Thyroid gland (tissue), 4 donors: Measurements from ENCODE around the gene CSTF1. TPM values are rescaled to one million over a fixed set of nuclear protein-coding genes. Genes with fewer than 3 reads are reported as not detected.

ENCODE experiments used
- DNase-seq, 2 donors: peaks; one replicate each; pipeline ENCODE4 v3.0.0-alpha.2; 2019
- H3K27ac ChIP-seq, 3 donors: fragments of 200-600 bp; sonication (generic); 1 replicate in 2 of 3; 2 replicates in 1 of 3; pipeline ENCODE4 v1.5.1; 2016 to 2019; ENCODE audit warnings: mild to moderate bottlenecking in 1 of 3, moderate library complexity in 1 of 3
- H3K27me3 ChIP-seq: fragments of 200-600 bp; sonication (generic); one replicate; pipeline ENCODE4 v1.5.1; 2019
- H3K36me3 ChIP-seq, 2 donors: fragments of 200-600 bp; sonication (generic); one replicate each; pipeline ENCODE4 v1.5.1; 2016 to 2019
- H3K4me1 ChIP-seq, 2 donors: fragments of 200-600 bp; sonication (generic); one replicate each; pipeline ENCODE4 v1.5.1; 2017 to 2019
- H3K4me3 ChIP-seq, 3 donors: fragments of 200-600 bp; sonication (generic); replicated peaks in 1 of 3; 1 replicate in 2 of 3; 2 replicates in 1 of 3; pipeline ENCODE4 v1.5.1; 2016; ENCODE audit warnings: mild to moderate bottlenecking in 1 of 3
- H3K9me3 ChIP-seq: fragments of 200-600 bp; sonication (generic); one replicate; pipeline ENCODE4 v1.5.1; 2017
- POLR2A ChIP-seq, 2 donors: fragments of 450-650 bp; IDR thresholded peaks; one replicate each; pipeline ENCODE4 v1.6.1; 2017; ENCODE audit warnings: antibody characterized with exemption in 2 of 2, mild to moderate bottlenecking in 2 of 2, moderate library complexity in 1 of 2
- WGBS, 2 donors: methylation state at CpG; one replicate each; pipeline ENCODE4 v1.1.5; 2017; 5-methylcytosine and 5-hydroxymethylcytosine counted together
- intact Hi-C: fragments of 100-400 bp; cut with DNase I; formaldehyde crosslinking; loops from one replicate; pipeline ENCODE4 v1.15.1; 2023
- total RNA-seq, 4 donors: library from RNA; depleted of rRNA; stranded (reverse); fragments of >200 nt; gene quantifications; one replicate each; pipeline ENCODE4 v1.2.3, GENCODE V29; 2016
- TF ChIP-seq, protein P1 (sequence below), 6 experiments: fragments of 200-600 bp in 3 of 6; fragments of 450-650 bp in 3 of 6; sonication (generic) in 3 of 6; IDR thresholded peaks; one replicate each; pipeline ENCODE4 v1.5.1; 2016 to 2019; ENCODE audit warnings: antibody characterized with exemption in 6 of 6, mild to moderate bottlenecking in 2 of 6, inconsistent platforms in 1 of 6, moderate library complexity in 1 of 6

CSTF1 gene
- total RNA-seq, 4 donors from 2014 or later: 26.9 to 36.8 (median 32.6) TPM

DNA sequence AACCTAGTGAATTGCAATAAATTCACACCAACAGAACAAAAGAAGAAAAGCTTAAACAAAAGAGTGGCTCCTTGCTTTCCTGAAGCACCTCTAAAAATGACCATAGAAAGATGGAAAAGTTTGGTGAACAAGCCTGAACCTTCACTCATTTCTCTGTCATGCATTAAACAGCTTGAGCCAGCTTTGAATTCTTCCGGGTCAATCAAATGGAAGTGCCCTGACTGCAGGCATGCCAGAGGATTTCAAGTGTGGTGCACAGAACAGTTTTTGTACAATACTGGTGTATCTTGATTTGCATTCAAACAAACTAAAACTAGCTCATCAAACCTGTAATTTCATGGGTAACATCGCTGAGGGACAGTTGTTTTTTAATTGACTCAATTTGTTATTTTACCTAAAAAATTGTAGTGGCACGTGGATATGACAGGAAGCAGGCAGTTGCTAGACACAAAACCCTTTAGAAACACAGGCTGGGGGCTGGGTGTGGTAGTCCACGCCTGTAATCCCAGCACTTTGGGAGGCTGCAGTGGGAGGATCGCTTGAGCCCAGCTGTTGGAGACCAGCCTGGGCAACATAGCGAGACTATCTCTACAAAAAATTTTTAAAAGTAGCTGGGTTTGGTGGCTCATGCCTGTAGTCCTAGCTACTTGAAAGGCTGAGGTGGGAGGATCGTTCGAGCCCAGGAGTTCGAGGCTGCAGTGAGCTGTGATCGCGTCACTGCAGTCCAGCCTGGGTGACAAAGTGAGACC is 28.7 kb downstream of the CSTF1 start:
- Histone ChIP-seq H3K4me3 (no peak overlapping the region), H3K27me3 (no peaks in the 10 kb centered on the region), H3K9me3 (no peaks in the 10 kb centered on the region), H3K4me1 (no peaks in the 10 kb centered on the region), H3K27ac (no peak overlapping the region), H3K36me3 (no peaks in the 10 kb centered on the region)
- DNase-seq: no peak
- 77 to 82% methylated on average over 11 of the region's 11 CpGs for WGBS, 2 donors
- no peak for TF ChIP-seq POLR2A (IDR thresholded peaks at IDR 0.05)
- TF ChIP-seq, protein P1, sequence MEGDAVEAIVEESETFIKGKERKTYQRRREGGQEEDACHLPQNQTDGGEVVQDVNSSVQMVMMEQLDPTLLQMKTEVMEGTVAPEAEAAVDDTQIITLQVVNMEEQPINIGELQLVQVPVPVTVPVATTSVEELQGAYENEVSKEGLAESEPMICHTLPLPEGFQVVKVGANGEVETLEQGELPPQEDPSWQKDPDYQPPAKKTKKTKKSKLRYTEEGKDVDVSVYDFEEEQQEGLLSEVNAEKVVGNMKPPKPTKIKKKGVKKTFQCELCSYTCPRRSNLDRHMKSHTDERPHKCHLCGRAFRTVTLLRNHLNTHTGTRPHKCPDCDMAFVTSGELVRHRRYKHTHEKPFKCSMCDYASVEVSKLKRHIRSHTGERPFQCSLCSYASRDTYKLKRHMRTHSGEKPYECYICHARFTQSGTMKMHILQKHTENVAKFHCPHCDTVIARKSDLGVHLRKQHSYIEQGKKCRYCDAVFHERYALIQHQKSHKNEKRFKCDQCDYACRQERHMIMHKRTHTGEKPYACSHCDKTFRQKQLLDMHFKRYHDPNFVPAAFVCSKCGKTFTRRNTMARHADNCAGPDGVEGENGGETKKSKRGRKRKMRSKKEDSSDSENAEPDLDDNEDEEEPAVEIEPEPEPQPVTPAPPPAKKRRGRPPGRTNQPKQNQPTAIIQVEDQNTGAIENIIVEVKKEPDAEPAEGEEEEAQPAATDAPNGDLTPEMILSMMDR (IDR thresholded peaks at IDR 0.05): no peak
- intact Hi-C loops: no loop called here

DNA sequence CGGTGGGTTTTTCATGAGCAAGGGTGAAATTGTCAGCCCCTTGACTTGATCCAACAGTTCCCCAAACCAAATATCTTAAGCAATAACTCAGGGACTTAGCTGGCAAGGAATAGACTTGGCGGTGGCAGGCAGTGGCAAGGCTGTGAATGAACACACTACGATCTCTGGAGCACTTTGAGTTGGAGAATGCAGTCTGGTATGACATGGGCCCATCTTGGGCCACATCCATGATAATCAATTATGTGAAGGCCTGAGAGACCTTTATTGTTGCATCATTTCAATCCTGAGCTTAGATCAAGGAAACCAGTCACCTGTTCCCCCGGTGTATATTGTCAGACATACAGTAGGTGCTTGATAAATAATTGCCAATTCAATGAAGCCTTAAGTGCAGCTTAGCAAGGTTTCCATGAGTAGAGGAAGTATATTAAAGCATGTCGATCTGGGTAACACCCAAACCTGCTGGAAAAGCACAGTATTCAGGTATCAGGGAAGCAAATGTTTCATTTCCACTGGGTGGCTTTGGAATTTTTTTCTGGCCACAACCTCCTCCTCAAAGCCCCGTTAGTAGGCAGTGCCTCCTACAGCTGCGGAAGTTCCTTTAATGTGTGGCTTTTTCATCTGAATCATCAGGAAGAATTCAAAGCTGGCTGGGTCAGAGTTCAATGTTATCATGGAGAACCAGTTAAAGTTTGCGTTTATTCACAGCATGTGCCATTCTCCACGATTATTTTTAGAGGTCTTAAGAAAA is 29.8 kb downstream of the CSTF1 start:
- DNase-seq: no peak
- H3K27me3 ChIP-seq: no peaks in the 10 kb centered on the region
- no peak overlapping the region for H3K4me3 ChIP-seq
- H3K27ac ChIP-seq: no peak overlapping the region
- H3K36me3 ChIP-seq: no peaks in the 10 kb centered on the region
- intact Hi-C loops: no loop called here
- TF ChIP-seq POLR2A (IDR thresholded peaks at IDR 0.05): no peak
- TF ChIP-seq, protein P1 (IDR thresholded peaks at IDR 0.05): no peak
- H3K9me3 ChIP-seq: no peaks in the 10 kb centered on the region
- WGBS, 2 donors: 61 to 67% methylated on average over 9 of the region's 9 CpGs
- no peaks in the 10 kb centered on the region for H3K4me1 ChIP-seq

DNA sequence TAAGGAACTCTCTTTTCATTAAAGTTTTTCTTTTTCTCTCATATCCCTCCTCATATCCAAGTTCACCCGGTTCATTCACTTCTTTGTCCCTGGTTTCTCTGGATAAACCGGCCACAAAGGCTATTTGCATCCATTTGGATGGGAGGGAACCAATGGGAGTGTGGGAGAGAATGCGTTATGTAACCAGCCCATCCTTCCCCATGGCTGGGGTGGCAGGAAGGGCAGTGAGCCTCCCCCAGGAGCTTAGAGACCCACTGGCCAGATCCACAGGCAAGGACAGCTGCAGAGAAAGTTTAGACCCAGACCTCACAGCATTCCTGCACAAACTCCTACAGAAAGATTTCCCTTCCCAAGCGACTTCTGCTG is 30.4 kb downstream of the CSTF1 start:
- WGBS, 2 donors: 48 to 51% methylated on average over 4 of the region's 4 CpGs
- Histone ChIP-seq H3K4me3 (no peak overlapping the region), H3K27ac (no peak overlapping the region), H3K36me3 (no peaks in the 10 kb centered on the region), H3K9me3 (no peaks in the 10 kb centered on the region), H3K4me1 (no peaks in the 10 kb centered on the region), H3K27me3 (no peaks in the 10 kb centered on the region)
- TF ChIP-seq, protein P1 (IDR thresholded peaks at IDR 0.05): no peak
- no peak for TF ChIP-seq POLR2A (IDR thresholded peaks at IDR 0.05)
- intact Hi-C loops: no loop called here
- no peak for DNase-seq

GRCh38 chr20:56423211-56423610 is 30.8 kb downstream of the CSTF1 start:
- H3K4me3 ChIP-seq: no peak overlapping the region
- no peaks in the 10 kb centered on the region for H3K9me3 ChIP-seq
- WGBS, 2 donors: 94 to 100% methylated on average over 1 of the region's 1 CpG
- DNase-seq: no peak
- intact Hi-C loops: no loop called here
- no peaks in the 10 kb centered on the region for H3K27me3 ChIP-seq
- H3K27ac ChIP-seq: no peak overlapping the region
- H3K4me1 ChIP-seq: no peaks in the 10 kb centered on the region
- H3K36me3 ChIP-seq: no peaks in the 10 kb centered on the region
- TF ChIP-seq POLR2A (IDR thresholded peaks at IDR 0.05): no peak
- TF ChIP-seq, protein P1 (IDR thresholded peaks at IDR 0.05): no peak

- no peak overlapping the region for H3K27ac ChIP-seq
- no peaks in the 10 kb centered on the region for H3K9me3 ChIP-seq
- TF ChIP-seq, protein P1 (IDR thresholded peaks at IDR 0.05): no peak
- TF ChIP-seq POLR2A (IDR thresholded peaks at IDR 0.05): no peak
- DNase-seq: no peak
- no peaks in the 10 kb centered on the region for H3K4me1 ChIP-seq
- intact Hi-C loops: no loop called here
- no peaks in the 10 kb centered on the region for H3K27me3 ChIP-seq
- H3K4me3 ChIP-seq: no peak overlapping the region
- H3K36me3 ChIP-seq: no peaks in the 10 kb centered on the region
- 57 to 65% methylated on average over 1 of the region's 1 CpG for WGBS, 2 donors
Observed at GRCh38 chr20:56423886-56424285, 31.4 kb downstream of the CSTF1 start.
